Suprapubic skin (tissue), 4 donors: ENCODE data around the gene HPSE2. TPM values are rescaled to one million over a fixed set of nuclear protein-coding genes. Genes with fewer than 3 reads are reported as not detected.

ENCODE experiments used
- DNase-seq, 2 donors: peaks; one replicate each; pipeline ENCODE4 v3.0.0-alpha.2; 2019; ENCODE audit warnings: low spot score in 2 of 2
- H3K27ac ChIP-seq: fragments of 200-600 bp; sonication (generic); one replicate; pipeline ENCODE4 v1.5.1; 2019
- H3K27me3 ChIP-seq: fragments of 200-600 bp; sonication (generic); one replicate; pipeline ENCODE4 v1.5.1; 2019
- H3K36me3 ChIP-seq: fragments of 200-600 bp; sonication (generic); one replicate; pipeline ENCODE4 v1.5.1; 2019
- H3K4me1 ChIP-seq: fragments of 200-600 bp; sonication (generic); one replicate; pipeline ENCODE4 v1.5.1; 2019
- H3K4me3 ChIP-seq: fragments of 200-600 bp; sonication (generic); one replicate; pipeline ENCODE4 v1.5.1; 2019; ENCODE audit warnings: mild to moderate bottlenecking
- H3K9me3 ChIP-seq: fragments of 200-600 bp; sonication (generic); one replicate; pipeline ENCODE4 v1.5.1; 2019
- CTCF ChIP-seq, 2 donors: fragments of 200-600 bp in 1 of 2; fragments of 450-650 bp in 1 of 2; sonication (generic) in 1 of 2; IDR thresholded peaks; one replicate each; pipeline ENCODE4 v1.5.1; 2016 to 2019; ENCODE audit warnings: antibody characterized with exemption in 2 of 2, mild to moderate bottlenecking in 1 of 2, moderate library complexity in 1 of 2
- EP300 ChIP-seq: sonication (generic); formaldehyde crosslinking; IDR thresholded peaks from one replicate; pipeline ENCODE4 v1.6.1; 2017; ENCODE audit warnings: antibody characterized with exemption
- POLR2A ChIP-seq, 2 donors: fragments of 450-650 bp; IDR thresholded peaks; one replicate each; pipeline ENCODE4 v1.6.1; 2017; ENCODE audit warnings: antibody characterized with exemption in 2 of 2, mild to moderate bottlenecking in 2 of 2, moderate library complexity in 2 of 2
- POLR2AphosphoS5 ChIP-seq, 3 donors: sonication (generic); formaldehyde crosslinking; IDR thresholded peaks; one replicate each; pipeline ENCODE4 v1.6.1; 2017; ENCODE audit warnings: antibody characterized with exemption in 3 of 3
- WGBS: methylation state at CpG from one replicate; pipeline ENCODE4 v1.1.5; 2018; 5-methylcytosine and 5-hydroxymethylcytosine counted together
- total RNA-seq, 4 donors: library from RNA; depleted of rRNA; stranded (reverse); fragments of >200 nt; gene quantifications; one replicate each; pipeline ENCODE4 v1.1.0, GENCODE V29; 2016

HPSE2 gene
- total RNA-seq, 4 donors from 2014 or later = 0.95 to 1.3 (median 0.99) TPM

- no peak for TF ChIP-seq POLR2AphosphoS5 (IDR thresholded peaks at IDR 0.05)
- no peak for TF ChIP-seq EP300
- TF ChIP-seq POLR2A (IDR thresholded peaks at IDR 0.05) = no peak
- no peak for TF ChIP-seq CTCF (IDR thresholded peaks at IDR 0.05)
- 80% methylated on average over 2 of the region's 2 CpGs for WGBS
- H3K27me3 ChIP-seq = no peaks in the 10 kb centered on the region
These were observed 649.6 kb downstream of the HPSE2 start for GRCh38 chr10:98586096-98586495.

GRCh38 chr10:98582363-98582762 lies 653.3 kb downstream of the HPSE2 start:
- H3K4me1 ChIP-seq = peaks cover 3% of the 10 kb centered on the region
- H3K4me3 ChIP-seq = no peak overlapping the region
- no peak for DNase-seq
- H3K27me3 ChIP-seq = no peaks in the 10 kb centered on the region
- H3K27ac ChIP-seq = no peak overlapping the region
- H3K9me3 ChIP-seq = no peaks in the 10 kb centered on the region
- TF ChIP-seq POLR2AphosphoS5 (IDR thresholded peaks at IDR 0.05) (no peak), CTCF (IDR thresholded peaks at IDR 0.05) (no peak), EP300 (no peak), POLR2A (IDR thresholded peaks at IDR 0.05) (no peak)
- WGBS = 20% methylated on average over 2 of the region's 2 CpGs
- H3K36me3 ChIP-seq = no peaks in the 10 kb centered on the region

More at GRCh38 chr10:98586096-98586495, 649.6 kb downstream of the HPSE2 start:
- no peaks in the 10 kb centered on the region for H3K9me3 ChIP-seq
- no peak overlapping the region for H3K4me3 ChIP-seq
- H3K4me1 ChIP-seq = peaks cover 3% of the 10 kb centered on the region
- DNase-seq = no peak
- no peak overlapping the region for H3K27ac ChIP-seq
- H3K36me3 ChIP-seq = no peaks in the 10 kb centered on the region

- TF ChIP-seq POLR2A (IDR thresholded peaks at IDR 0.05) = no peak
- no peak for TF ChIP-seq POLR2AphosphoS5 (IDR thresholded peaks at IDR 0.05)
- TF ChIP-seq CTCF (IDR thresholded peaks at IDR 0.05) = no peak
- no peak for TF ChIP-seq EP300
- H3K9me3 ChIP-seq = no peaks in the 10 kb centered on the region
- no peak overlapping the region for H3K4me3 ChIP-seq
- no peaks in the 10 kb centered on the region for H3K36me3 ChIP-seq
- H3K27me3 ChIP-seq = no peaks in the 10 kb centered on the region
- no peak for DNase-seq
- no peak overlapping the region for H3K27ac ChIP-seq
- H3K4me1 ChIP-seq = no peaks in the 10 kb centered on the region
These were observed 658.1 kb downstream of the HPSE2 start for GRCh38 chr10:98577578-98577977.

- no peak overlapping the region for H3K27ac ChIP-seq
- TF ChIP-seq POLR2AphosphoS5 (IDR thresholded peaks at IDR 0.05) (no peak), POLR2A (IDR thresholded peaks at IDR 0.05) (no peak), EP300 (no peak), CTCF (IDR thresholded peaks at IDR 0.05) (no peak)
- H3K4me3 ChIP-seq = no peak overlapping the region
- no peaks in the 10 kb centered on the region for H3K36me3 ChIP-seq
- H3K9me3 ChIP-seq = no peaks in the 10 kb centered on the region
- no peak for DNase-seq
- no peaks in the 10 kb centered on the region for H3K4me1 ChIP-seq
- no peaks in the 10 kb centered on the region for H3K27me3 ChIP-seq
These were observed 658.5 kb downstream of the HPSE2 start for GRCh38 chr10:98577168-98577567.

GRCh38 chr10:98576096-98576495 lies 659.6 kb downstream of the HPSE2 start:
- Histone ChIP-seq H3K9me3 (no peaks in the 10 kb centered on the region), H3K4me3 (no peak overlapping the region), H3K27ac (no peak overlapping the region), H3K4me1 (no peaks in the 10 kb centered on the region), H3K36me3 (no peaks in the 10 kb centered on the region), H3K27me3 (no peaks in the 10 kb centered on the region)
- TF ChIP-seq POLR2A (IDR thresholded peaks at IDR 0.05) = no peak
- TF ChIP-seq EP300 = no peak
- no peak for TF ChIP-seq CTCF (IDR thresholded peaks at IDR 0.05)
- no peak for TF ChIP-seq POLR2AphosphoS5 (IDR thresholded peaks at IDR 0.05)
- WGBS = 57% methylated on average over 4 of the region's 4 CpGs
- DNase-seq = no peak
